OCI-LY1 (cell line): Measurements from ENCODE around the gene TPST1.
"Not testable (repeated sequence)": the region's sequence is repeated elsewhere in the genome, so short reads cannot be mapped to it uniquely, and the experiment has no call there.

ENCODE experiments used
- H2AFZ ChIP-seq: fragments of 200-600 bp; sonication (generic), shearing (Covaris generic); 2 replicates; pipeline ENCODE4 v1.6.0; 2014; ENCODE audit warnings: antibody characterized with exemption, mild to moderate bottlenecking, low read length
- H3F3A ChIP-seq: fragments of 200-600 bp; sonication (generic), shearing (Covaris generic); 2 replicates; pipeline ENCODE4 v1.6.0; 2014; ENCODE audit warnings: mild to moderate bottlenecking, antibody characterized with exemption, low read length, moderate library complexity; ENCODE audit not compliant: insufficient read depth
- H3K27ac ChIP-seq: fragments of 200-600 bp; sonication (generic); 2 replicates; pipeline ENCODE4 v1.5.1; 2014; ENCODE audit warnings: low read length, mixed run types, mild to moderate bottlenecking, low read depth; ENCODE audit not compliant: poor library complexity, severe bottlenecking
- H3K27me3 ChIP-seq: fragments of 200-600 bp; sonication (generic); 2 replicates; pipeline ENCODE4 v1.6.0; 2014; ENCODE audit warnings: antibody characterized with exemption, mild to moderate bottlenecking, low read length, moderate library complexity; ENCODE audit not compliant: insufficient read depth
- H3K36me3 ChIP-seq: fragments of 200-600 bp; sonication (generic); 2 replicates; pipeline ENCODE4 v1.6.1; 2014; ENCODE audit warnings: mild to moderate bottlenecking, antibody characterized with exemption, low read length, moderate library complexity, mixed read lengths; ENCODE audit not compliant: insufficient read depth
- H3K4me1 ChIP-seq: fragments of 200-600 bp; sonication (generic); 2 replicates; pipeline ENCODE4 v1.5.1; 2014; ENCODE audit warnings: mild to moderate bottlenecking, low read length, moderate library complexity; ENCODE audit not compliant: insufficient read depth, severe bottlenecking
- H3K4me2 ChIP-seq: fragments of 200-600 bp; sonication (generic), shearing (Covaris generic); 2 replicates; pipeline ENCODE4 v1.6.1; 2014; ENCODE audit warnings: low read length
- H3K4me3 ChIP-seq: fragments of 200-600 bp; sonication (generic); 2 replicates; pipeline ENCODE4 v1.5.1; 2014; ENCODE audit warnings: low read length, low read depth, mild to moderate bottlenecking, mixed read lengths; ENCODE audit not compliant: poor library complexity, severe bottlenecking
- H3K79me2 ChIP-seq: fragments of 200-600 bp; shearing (Covaris generic); 2 replicates; pipeline ENCODE4 v1.6.1; 2016; ENCODE audit warnings: mixed run types, low read length, mixed read lengths; ENCODE audit not compliant: insufficient read depth
- H3K9ac ChIP-seq: fragments of 200-600 bp; sonication (generic), shearing (Covaris generic); 2 replicates; pipeline ENCODE4 v1.6.1; 2014; ENCODE audit warnings: mild to moderate bottlenecking, low read length, mixed read lengths
- H3K9me2 ChIP-seq: fragments of 200-600 bp; sonication (generic), shearing (Covaris generic); 2 replicates; pipeline ENCODE4 v1.6.1; 2014; ENCODE audit warnings: low read depth, mild to moderate bottlenecking, low read length, mixed read lengths
- H3K9me3 ChIP-seq: fragments of 200-600 bp; shearing (Covaris generic); 2 replicates; pipeline ENCODE4 v1.6.1; 2014; ENCODE audit warnings: low read length, mixed read lengths
- H4K20me1 ChIP-seq: fragments of 200-600 bp; sonication (generic), shearing (Covaris generic); 2 replicates; pipeline ENCODE4 v1.6.0; 2016; ENCODE audit warnings: mild to moderate bottlenecking, low read length; ENCODE audit not compliant: insufficient read depth
- EZH2 ChIP-seq: fragments of 200-600 bp; sonication (generic), shearing (Covaris generic); IDR thresholded peaks from 2 replicates; pipeline ENCODE4 v1.8.0; 2017; ENCODE audit warnings: borderline replicate concordance, mixed run types, mild to moderate bottlenecking, antibody characterized with exemption, low read length, moderate library complexity, mixed read lengths
- TF ChIP-seq, protein P1 (sequence below): fragments of 200-600 bp; sonication (generic), shearing (Covaris generic); IDR thresholded peaks from 2 replicates; pipeline ENCODE4 v1.5.1; 2017; ENCODE audit warnings: mild to moderate bottlenecking, antibody characterized with exemption, low read length, moderate library complexity, mixed read lengths

The TPST1 gene

GRCh38 chr7:66221442-66221841 lies 16.3 kb downstream of the TPST1 start:
- no peak overlapping the region for H3K4me3 ChIP-seq
- H3F3A ChIP-seq, result no peaks in the 10 kb centered on the region
- no peaks in the 10 kb centered on the region for H3K36me3 ChIP-seq
- no peaks in the 10 kb centered on the region for H3K9me3 ChIP-seq
- H3K27ac ChIP-seq, result no peak overlapping the region
- no peaks in the 10 kb centered on the region for H3K79me2 ChIP-seq
- H3K9me2 ChIP-seq, result no peaks in the 10 kb centered on the region
- H3K27me3 ChIP-seq, result no peaks in the 10 kb centered on the region
- no peak overlapping the region for H2AFZ ChIP-seq
- no peak overlapping the region for H3K9ac ChIP-seq
- peaks cover 3% of the 10 kb centered on the region; the same call in 1 of the 2 replicates for H4K20me1 ChIP-seq
- no peaks in the 10 kb centered on the region for H3K4me1 ChIP-seq
- no peak overlapping the region for H3K4me2 ChIP-seq
- TF ChIP-seq, protein P1, sequence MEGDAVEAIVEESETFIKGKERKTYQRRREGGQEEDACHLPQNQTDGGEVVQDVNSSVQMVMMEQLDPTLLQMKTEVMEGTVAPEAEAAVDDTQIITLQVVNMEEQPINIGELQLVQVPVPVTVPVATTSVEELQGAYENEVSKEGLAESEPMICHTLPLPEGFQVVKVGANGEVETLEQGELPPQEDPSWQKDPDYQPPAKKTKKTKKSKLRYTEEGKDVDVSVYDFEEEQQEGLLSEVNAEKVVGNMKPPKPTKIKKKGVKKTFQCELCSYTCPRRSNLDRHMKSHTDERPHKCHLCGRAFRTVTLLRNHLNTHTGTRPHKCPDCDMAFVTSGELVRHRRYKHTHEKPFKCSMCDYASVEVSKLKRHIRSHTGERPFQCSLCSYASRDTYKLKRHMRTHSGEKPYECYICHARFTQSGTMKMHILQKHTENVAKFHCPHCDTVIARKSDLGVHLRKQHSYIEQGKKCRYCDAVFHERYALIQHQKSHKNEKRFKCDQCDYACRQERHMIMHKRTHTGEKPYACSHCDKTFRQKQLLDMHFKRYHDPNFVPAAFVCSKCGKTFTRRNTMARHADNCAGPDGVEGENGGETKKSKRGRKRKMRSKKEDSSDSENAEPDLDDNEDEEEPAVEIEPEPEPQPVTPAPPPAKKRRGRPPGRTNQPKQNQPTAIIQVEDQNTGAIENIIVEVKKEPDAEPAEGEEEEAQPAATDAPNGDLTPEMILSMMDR, result no peak
- no peak for TF ChIP-seq EZH2

- Histone ChIP-seq H3K9ac (no peak overlapping the region), H3K79me2 (no peaks in the 10 kb centered on the region), H3K4me3 (no peak overlapping the region), H3F3A (no peaks in the 10 kb centered on the region), H3K36me3 (no peaks in the 10 kb centered on the region), H2AFZ (no peak overlapping the region), H3K27ac (no peak overlapping the region), H4K20me1 (no peaks in the 10 kb centered on the region), H3K4me1 (no peaks in the 10 kb centered on the region), H3K27me3 (no peaks in the 10 kb centered on the region), H3K9me3 (peaks cover 6% of the 10 kb centered on the region), H3K4me2 (no peak overlapping the region), H3K9me2 (no peaks in the 10 kb centered on the region)
- no peak for TF ChIP-seq EZH2
- TF ChIP-seq, protein P1, result no peak
Observed at GRCh38 chr7:66227808-66228207, 22.7 kb downstream of the TPST1 start.

DNA sequence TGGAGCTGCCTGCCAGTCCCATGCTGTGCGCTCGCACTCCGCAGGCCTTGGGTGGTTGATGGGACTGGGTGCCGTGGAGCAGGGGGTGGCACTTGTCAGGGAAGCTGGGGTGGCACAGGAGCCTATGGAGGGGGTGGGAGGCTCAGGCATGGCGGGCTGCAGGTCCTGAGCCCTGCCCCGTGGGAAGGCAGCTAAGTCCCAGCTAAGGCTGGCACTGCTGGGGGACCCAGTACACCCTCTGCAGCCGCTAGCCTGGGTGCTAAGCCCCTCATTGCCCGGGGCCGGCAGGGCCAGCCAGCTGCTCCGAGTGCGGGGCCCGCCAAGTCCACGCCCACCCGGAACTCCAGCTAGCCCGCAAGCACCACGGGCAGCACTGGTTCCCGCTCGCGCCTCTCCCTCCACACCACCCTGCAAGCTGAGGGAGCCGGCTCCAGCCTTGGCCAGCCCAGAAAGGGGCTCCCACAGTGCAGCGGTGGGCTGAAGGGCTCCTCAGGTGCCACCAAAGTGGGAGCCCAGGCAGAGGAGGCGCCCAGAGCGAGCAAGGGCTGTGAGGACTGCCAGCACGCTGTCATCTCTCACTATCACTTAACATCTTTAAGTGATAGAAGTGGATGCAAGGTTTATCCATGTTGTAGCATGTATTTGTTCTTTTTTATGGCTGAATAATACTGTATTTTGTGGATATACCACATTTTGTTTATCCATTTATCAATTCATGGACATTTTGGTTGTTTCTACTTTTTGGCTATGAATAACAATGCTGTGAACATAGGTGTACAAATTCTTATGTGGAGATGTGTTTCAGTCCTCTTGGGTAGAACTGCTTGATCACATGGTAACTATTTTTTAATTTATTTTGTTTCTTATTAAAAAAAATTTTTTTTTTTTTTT lies 26.4 kb downstream of the TPST1 start:
- not testable (repeated sequence) for H3K9me3 ChIP-seq, H3K4me3 ChIP-seq, H3K27me3 ChIP-seq, H2AFZ ChIP-seq, H3K27ac ChIP-seq, H3F3A ChIP-seq, H3K79me2 ChIP-seq, H3K36me3 ChIP-seq, H3K4me2 ChIP-seq, H3K4me1 ChIP-seq, H3K9me2 ChIP-seq, H3K9ac ChIP-seq, H4K20me1 ChIP-seq

GRCh38 chr7:66233638-66234037 lies 28.5 kb downstream of the TPST1 start:
- H3K27ac ChIP-seq, result no peak overlapping the region
- peaks cover 4% of the 10 kb centered on the region; the same call in 1 of the 2 replicates for H3K9me3 ChIP-seq
- no peaks in the 10 kb centered on the region for H3K27me3 ChIP-seq
- no peak overlapping the region for H2AFZ ChIP-seq
- H3K79me2 ChIP-seq, result no peaks in the 10 kb centered on the region
- H3K4me3 ChIP-seq, result no peak overlapping the region
- no peak overlapping the region for H3K9ac ChIP-seq
- no peaks in the 10 kb centered on the region for H3K9me2 ChIP-seq
- TF ChIP-seq EZH2, result no peak
- TF ChIP-seq, protein P1, result no peak
- no peaks in the 10 kb centered on the region for H3K36me3 ChIP-seq
- no peaks in the 10 kb centered on the region for H3F3A ChIP-seq
- H4K20me1 ChIP-seq, result no peaks in the 10 kb centered on the region
- H3K4me1 ChIP-seq, result no peaks in the 10 kb centered on the region
- H3K4me2 ChIP-seq, result no peak overlapping the region
